Measurements from ENCODE around the gene RPL6.

DNA sequence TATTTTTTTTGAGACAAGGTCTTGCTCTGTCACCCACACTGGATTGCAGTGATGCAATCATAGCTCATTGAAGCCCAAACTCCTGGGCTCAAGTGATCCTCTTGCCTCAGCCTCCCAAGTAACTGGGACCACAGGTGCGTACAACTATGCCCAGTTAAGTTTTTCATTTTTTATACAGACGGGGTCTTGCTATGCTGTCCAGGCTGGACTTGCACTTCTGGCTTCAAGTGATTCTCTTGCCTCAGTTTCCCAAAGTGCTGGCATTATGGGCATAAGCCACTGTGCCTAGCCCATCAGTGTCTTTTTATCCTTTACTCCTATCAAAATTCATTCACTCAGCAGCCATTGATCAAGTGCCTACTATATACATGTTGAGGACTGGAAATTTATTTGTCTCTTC lies 18.4 kb upstream of the RPL6 start:
- TF ChIP-seq, protein P1, sequence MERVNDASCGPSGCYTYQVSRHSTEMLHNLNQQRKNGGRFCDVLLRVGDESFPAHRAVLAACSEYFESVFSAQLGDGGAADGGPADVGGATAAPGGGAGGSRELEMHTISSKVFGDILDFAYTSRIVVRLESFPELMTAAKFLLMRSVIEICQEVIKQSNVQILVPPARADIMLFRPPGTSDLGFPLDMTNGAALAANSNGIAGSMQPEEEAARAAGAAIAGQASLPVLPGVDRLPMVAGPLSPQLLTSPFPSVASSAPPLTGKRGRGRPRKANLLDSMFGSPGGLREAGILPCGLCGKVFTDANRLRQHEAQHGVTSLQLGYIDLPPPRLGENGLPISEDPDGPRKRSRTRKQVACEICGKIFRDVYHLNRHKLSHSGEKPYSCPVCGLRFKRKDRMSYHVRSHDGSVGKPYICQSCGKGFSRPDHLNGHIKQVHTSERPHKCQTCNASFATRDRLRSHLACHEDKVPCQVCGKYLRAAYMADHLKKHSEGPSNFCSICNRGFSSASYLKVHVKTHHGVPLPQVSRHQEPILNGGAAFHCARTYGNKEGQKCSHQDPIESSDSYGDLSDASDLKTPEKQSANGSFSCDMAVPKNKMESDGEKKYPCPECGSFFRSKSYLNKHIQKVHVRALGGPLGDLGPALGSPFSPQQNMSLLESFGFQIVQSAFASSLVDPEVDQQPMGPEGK (CRISPR knock-in tag; IDR thresholded peaks at IDR 0.05; ENCODE audit: borderline replicate concordance) = no peak
- TF ChIP-seq TCF4 (CRISPR knock-in tag; IDR thresholded peaks at IDR 0.05; ENCODE audit: borderline replicate concordance) = no peak

Data from SK-N-SH treated with all-trans-retinoic acid at 6 μM for 48 hours (cell line).